K562 (cell line): ENCODE results near the gene ATAD3C. TPM values are rescaled to one million over a fixed set of nuclear protein-coding genes. Genes with fewer than 3 reads are reported as not detected.
A peak's percentile ranks its signal among the peaks of the same experiment; 100 is the strongest.
"Not testable (repeated sequence)": the region's sequence is repeated elsewhere in the genome, so short reads cannot be mapped to it uniquely, and the experiment has no call there.

Experiments used
- ATAC-seq: fragments of 200-7000 bp; cut with Tn5 transposase; 3 replicates; pipeline ENCODE4 v1.9.1; 2020; ENCODE audit warnings: moderate library complexity
- BruUV-seq: library from RNA; stranded (reverse); fragments of 400-500 nt; replicated peaks from 2 replicates; lab custom pipeline; 2021; lab: Mats Ljungman, UMichigan
- CTCF ChIA-PET: fragments of 300-600 bp; formaldehyde crosslinking; extraction: SDS; loops from one replicate; lab custom pipeline; 2021; ENCODE audit warnings: low intra/inter-chr PET ratio; lab: Yijun Ruan, JAX
- POLR2A ChIA-PET: fragments of 300-600, 350-650 bp; sonication (Branson Sonifier 250); formaldehyde crosslinking; extraction: SDS; loops from one replicate; lab custom pipeline; 2021; ENCODE audit warnings: antibody characterized with exemption, inconsistent platforms; lab: Yijun Ruan, JAX
- DNase-seq, 4 experiments: peaks; one replicate each; pipeline versions ENCODE4 v3.0.0 to v3.0.0-alpha.2; 2011 to 2018; ENCODE audit warnings: low spot score in 3 of 4, mixed read lengths in 3 of 4; ENCODE audit errors: extremely low read depth in 1 of 4
- FAIRE-seq: peaks from 2 replicates; lab custom pipeline; 2011; peaks lifted over from hg19 to GRCh38; lab: Jason Lieb, UNC
- H2AFZ ChIP-seq: 2 replicates; pipeline ENCODE4 v1.6.0; 2011; ENCODE audit warnings: low read depth, low read length, control low read depth, inconsistent platforms
- H3K27ac ChIP-seq: fragments of 200-600 bp; 3 replicates; pipeline ENCODE4 v1.8.0; 2011; ENCODE audit warnings: low read depth, mild to moderate bottlenecking, control low read depth, inconsistent platforms, low read length, moderate library complexity, mixed read lengths; ENCODE audit errors: extremely low read depth
- H3K27me3 ChIP-seq, 2 experiments: fragments of 300-600 bp in 1 of 2; 2 replicates in 1 of 2; 3 replicates in 1 of 2; pipeline versions ENCODE4 v1.6.0 to v1.8.0; 2011; ENCODE audit warnings: inconsistent platforms in 2 of 2, low read length in 2 of 2, mild to moderate bottlenecking in 1 of 2, mixed read lengths in 1 of 2, moderate library complexity in 1 of 2; ENCODE audit not compliant: control insufficient read depth in 2 of 2, insufficient read depth in 2 of 2
- H3K36me3 ChIP-seq: fragments of 300-600 bp; 3 replicates; pipeline ENCODE4 v1.8.0; 2011; ENCODE audit warnings: mild to moderate bottlenecking, low read length, inconsistent platforms; ENCODE audit not compliant: control insufficient read depth, insufficient read depth
- H3K4me1 ChIP-seq, 2 experiments: fragments of 200-600 bp in 1 of 2; replicated peaks in 1 of 2; 2 replicates in 1 of 2; 3 replicates in 1 of 2; pipeline versions ENCODE4 v1.5.1 to v1.8.0; 2011; ENCODE audit warnings: inconsistent platforms in 2 of 2, low read length in 2 of 2, mild to moderate bottlenecking in 1 of 2, mixed read lengths in 1 of 2, moderate library complexity in 1 of 2; ENCODE audit not compliant: control insufficient read depth in 2 of 2, insufficient read depth in 2 of 2
- H3K4me2 ChIP-seq: 2 replicates; pipeline ENCODE4 v1.6.1; 2011; ENCODE audit warnings: low read length, control low read depth, inconsistent platforms, mixed read lengths; ENCODE audit not compliant: insufficient read depth
- H3K4me3 ChIP-seq: fragments of 200-600 bp; sonication (generic), shearing (Covaris generic); 2 replicates; pipeline ENCODE4 v1.5.1; 2016; ENCODE audit warnings: control low read depth, inconsistent platforms
- H3K79me2 ChIP-seq: fragments of 200-600 bp; 3 replicates; pipeline ENCODE4 v1.8.0; 2011; ENCODE audit warnings: low read length, inconsistent platforms; ENCODE audit not compliant: control insufficient read depth, insufficient read depth
- H3K9ac ChIP-seq, 2 experiments: 2 replicates each; pipeline versions ENCODE4 v1.6.0 to v1.6.1; 2011; ENCODE audit warnings: low read depth in 2 of 2, low read length in 2 of 2, control low read depth in 1 of 2, inconsistent platforms in 1 of 2, mild to moderate bottlenecking in 1 of 2, mixed read lengths in 1 of 2; ENCODE audit not compliant: insufficient read depth in 1 of 2
- H3K9me1 ChIP-seq: one replicate; pipeline ENCODE4 v1.6.0; 2011; ENCODE audit warnings: inconsistent platforms, mild to moderate bottlenecking, low read length, moderate library complexity; ENCODE audit not compliant: control insufficient read depth, insufficient read depth
- H3K9me3 ChIP-seq: replicated peaks from 2 replicates; pipeline ENCODE4 v1.5.1; 2011; ENCODE audit warnings: low read depth, low read length, inconsistent platforms; ENCODE audit not compliant: control insufficient read depth, insufficient read depth
- H4K20me1 ChIP-seq: replicated peaks from 2 replicates; pipeline ENCODE4 v1.6.1; 2011; ENCODE audit warnings: low read length, inconsistent platforms, mixed read lengths; ENCODE audit not compliant: control insufficient read depth, insufficient read depth
- CEBPG ChIP-seq, 3 experiments: fragments of 200-800 bp in 1 of 3; sonication (Bioruptor generic) in 1 of 3; sonication (generic) in 1 of 3; formaldehyde crosslinking in 1 of 3; IDR thresholded peaks in 2 of 3; conservative IDR thresholded peaks in 1 of 3; 2 replicates each; pipeline versions ENCODE4 v1.6.1 to v1.8.0; 2016 to 2022; ENCODE audit warnings: missing compliant biosample characterization in 2 of 3, missing genetic modification characterization in 2 of 3, mild to moderate bottlenecking in 1 of 3, missing genetic modification reagents in 1 of 3
- MIER1 ChIP-seq: fragments of 450-650 bp; IDR thresholded peaks from 2 replicates; pipeline ENCODE4 v1.6.1; 2016; ENCODE audit warnings: antibody characterized with exemption, mild to moderate bottlenecking, low read depth
- TRIM24 ChIP-seq, 2 experiments: fragments of 450-650 bp; IDR thresholded peaks; 2 replicates each; pipeline ENCODE4 v1.6.1; 2016
- ZNF280A ChIP-seq: fragments of 450-650 bp; IDR thresholded peaks from 2 replicates; pipeline ENCODE4 v1.6.1; 2018; ENCODE audit warnings: mild to moderate bottlenecking, low read depth; ENCODE audit not compliant: partially characterized antibody
- ZNF324 ChIP-seq: fragments of 250-450 bp; sonication (Bioruptor Pico); IDR thresholded peaks from 2 replicates; pipeline ENCODE4 v1.4.0; 2020; ENCODE audit warnings: mild to moderate bottlenecking
- WGBS: fragments of 100-300 bp; shearing (Covaris generic); methylation state at CpG from one replicate; pipeline ENCODE4 v1.1.6; 2016; ENCODE audit warnings: low coverage, mixed read lengths; ENCODE audit not compliant: insufficient coverage; ENCODE audit errors: missing lambda C conversion rate; 5-methylcytosine and 5-hydroxymethylcytosine counted together
- in situ Hi-C: fragments of 300-500 bp; cut with MboI; formaldehyde crosslinking; loops from 4 replicates; pipeline ENCODE4 v1.15.0; 2018; ENCODE audit warnings: inconsistent platforms, mixed read lengths
- intact Hi-C: fragments of 100-400 bp; cut with micrococcal nuclease; formaldehyde crosslinking; loops from 2 replicates; pipeline ENCODE4 v1.14.2; 2022
- polyA plus RNA-seq, 8 experiments: library from polyadenylated mRNA; depleted of rRNA in 4 of 8; stranded (reverse) in 5 of 8; unstranded in 3 of 8; fragments of >200 nt; fragmentation: Nextera tagmentation in 2 of 8; fragmentation: Illumina TruSeq in 1 of 8; extraction: Ambion mirVana in 2 of 8; extraction: Trizol in 1 of 8; gene quantifications; 2 replicates each; pipeline versions ENCODE4 v1.2.1 to v1.2.3, GENCODE V29; 2011 to 2014; ENCODE audit warnings: inconsistent platforms in 1 of 8, missing spikeins in 1 of 8
- total RNA-seq, 7 experiments: library from RNA; depleted of rRNA in 6 of 7; stranded (reverse); fragments of >200 nt in 6 of 7; fragmentation: Illumina TruSeq in 2 of 7; extraction: Trizol in 2 of 7; gene quantifications; 2 replicates each; pipeline versions ENCODE4 v1.2.1 to v1.2.3, GENCODE V29; 2011 to 2021; ENCODE audit warnings: low replicate concordance in 1 of 7

The ATAD3C gene
- total and polyA plus RNA-seq, 9 of the 15 experiments (the other 6 are each of a cell fraction or from before 2014, with no cell fraction given) = 0.03 to 0.18 TPM; not detected in 7

GRCh38 chr1:1507305-1507704, 57.8 kb downstream of the ATAD3C start:
- no peak for FAIRE-seq
- CTCF ChIA-PET = no interaction called here

GRCh38 chr1:1508775-1509464, 59.4 kb downstream of the ATAD3C start:
- POLR2A ChIA-PET = not testable (repeated sequence)

More at GRCh38 chr1:1507305-1507704, 57.8 kb downstream of the ATAD3C start:
- H4K20me1 ChIP-seq = no peaks in the 10 kb centered on the region
- no peaks in the 10 kb centered on the region for H3K36me3 ChIP-seq
- no peaks in the 10 kb centered on the region for H3K9me1 ChIP-seq
- H3K27me3 ChIP-seq = no peaks in the 10 kb centered on the region
- no TSS peak for BruUV-seq
- ATAC-seq (no peak), DNase-seq (no peak)
- H2AFZ ChIP-seq = no peak overlapping the region
- TF ChIP-seq CEBPG (CRISPR knock-in tag; IDR thresholded peaks at IDR 0.05) = no peak
- no peak for TF ChIP-seq CEBPG (tag; conservative IDR thresholded peaks at IDR 0.05 in 1 of 2, IDR thresholded peaks at IDR 0.05 in 1 of 2)
- peak; percentile 25 for TF ChIP-seq ZNF280A
- TF ChIP-seq ZNF324 (CRISPR knock-in tag) = peak; percentile 92
- TF ChIP-seq TRIM24 (IDR thresholded peaks at IDR 0.05) = peak in 1 of 2 experiments; percentile 14; a peak in 1 of 4 replicates
- TF ChIP-seq MIER1 = no peak
- in situ Hi-C loops (no loop called here), intact Hi-C loops (loop anchor here (10.0 kb wide), 1 partner anchor 133 kb away; the partner anchor contains the start of gene AURKAIP1)
- H3K4me3 ChIP-seq = no peak overlapping the region
- 72% methylated on average over 4 of the region's 4 CpGs for WGBS
- H3K79me2 ChIP-seq = peaks cover 15% of the 10 kb centered on the region
- no peak overlapping the region for H3K27ac ChIP-seq
- no peak overlapping the region for H3K4me2 ChIP-seq
- POLR2A ChIA-PET = no interaction called here
- peaks cover 8 to 25% of the 10 kb centered on the region in 2 experiments; a peak in 4 of 5 replicates for H3K4me1 ChIP-seq
- H3K9me3 ChIP-seq = peaks cover 3% of the 10 kb centered on the region; the same call in 1 of the 2 replicates
- H3K9ac ChIP-seq = no peak overlapping the region

More at GRCh38 chr1:1508775-1509464, 59.4 kb downstream of the ATAD3C start:
- in situ Hi-C loops, H3K9ac ChIP-seq, H4K20me1 ChIP-seq, H3K4me3 ChIP-seq, ATAC-seq, DNase-seq, CTCF ChIA-PET, H3K9me1 ChIP-seq, BruUV-seq, FAIRE-seq, H3K27ac ChIP-seq, H3K9me3 ChIP-seq, H3K27me3 ChIP-seq, H2AFZ ChIP-seq, H3K4me2 ChIP-seq, H3K36me3 ChIP-seq: not testable (repeated sequence)
- intact Hi-C loops = loop anchor here (10.0 kb wide), 1 partner anchor 134 kb away; the partner anchor contains the start of gene AURKAIP1
- WGBS = 76% methylated on average over 9 of the region's 34 CpGs
- H3K4me1 ChIP-seq = peaks cover 8 to 32% of the 10 kb centered on the region in 2 experiments; a peak in 4 of 5 replicates
- H3K79me2 ChIP-seq = peaks cover 27% of the 10 kb centered on the region
